H1 (cell line): Measurements from ENCODE around the gene STXBP6. TPM values are rescaled to one million over a fixed set of nuclear protein-coding genes. Genes with fewer than 3 reads are reported as not detected.

Experiments
- EGR1 ChIP-seq: IDR thresholded peaks from 2 replicates; pipeline ENCODE4 v1.6.1; 2011; ENCODE audit warnings: low read depth, low read length, borderline replicate concordance
- KDM1A ChIP-seq: fragments of 200-600, 300-600 bp; sonication (generic); IDR thresholded peaks from 2 replicates; pipeline ENCODE4 v1.7.1; 2016; ENCODE audit warnings: mild to moderate bottlenecking, low read length, borderline replicate concordance
- KDM5A ChIP-seq: fragments of 200-600 bp; IDR thresholded peaks from 2 replicates; pipeline ENCODE4 v1.7.1; 2012; ENCODE audit warnings: mild to moderate bottlenecking, low read length, inconsistent platforms, mixed read lengths
- PHF8 ChIP-seq: fragments of 200-600 bp; sonication (generic); conservative IDR thresholded peaks from 2 replicates; pipeline ENCODE4 v1.7.1; 2012; ENCODE audit warnings: low read depth, mild to moderate bottlenecking, inconsistent platforms, low read length, moderate library complexity
- RXRA ChIP-seq: IDR thresholded peaks from 2 replicates; pipeline ENCODE4 v1.6.1; 2011; ENCODE audit warnings: low read depth, mild to moderate bottlenecking, low read length, moderate library complexity; ENCODE audit not compliant: insufficient read depth
- SIRT6 ChIP-seq: IDR thresholded peaks from one replicate; pipeline ENCODE4 v1.7.1; 2012; ENCODE audit warnings: low read length, inconsistent platforms
- SIX5 ChIP-seq: IDR thresholded peaks from 2 replicates; pipeline ENCODE4 v1.6.1; 2011; ENCODE audit warnings: mild to moderate bottlenecking, low read depth, low read length
- SUZ12 ChIP-seq: fragments of 200-600 bp; sonication (generic); IDR thresholded peaks from 2 replicates; pipeline ENCODE4 v1.6.1; 2012; ENCODE audit warnings: mild to moderate bottlenecking, inconsistent platforms, low read length, moderate library complexity, mixed read lengths
- polyA plus RNA-seq, 7 experiments: library from polyadenylated mRNA; depleted of rRNA in 3 of 7; stranded (reverse) in 5 of 7; unstranded in 2 of 7; fragments of >200 nt in 5 of 7; fragments of 200-250 nt in 2 of 7; gene quantifications; 1 replicate in 5 of 7; 2 replicates in 1 of 7; 4 replicates in 1 of 7; pipeline versions ENCODE4 v1.2.1 to v1.2.3, GENCODE V29; 2011 to 2013; ENCODE audit warnings: missing spikeins in 2 of 7, mixed read lengths in 2 of 7
- total RNA-seq: library from RNA; stranded (reverse); fragmentation: NEBNext Ultra II Directional; extraction: Animal tissue kit (Norgen Biotek cat#: 25700); gene quantifications from 2 replicates; pipeline ENCODE4 v1.2.1, GENCODE V29; 2021

STXBP6 gene
- total and polyA plus RNA-seq, 2 of the 8 experiments (the other 6 are each of a cell fraction or from before 2014, with no cell fraction given): 9.4 to 18.1 TPM

GRCh38 chr14:24960816-24961215, 89.1 kb downstream of the STXBP6 start (continued):
- TF ChIP-seq SIRT6 (no peak), PHF8 (no peak), SIX5 (no peak), KDM5A (no peak), RXRA (no peak), EGR1 (no peak), SUZ12 (no peak), KDM1A (no peak)
